Cerebellar nuclear complex (tissue), 1 donor: ENCODE results near the gene CCDC88B.

Source experiments
- DNase-seq, 2 experiments: peaks; one replicate each; lab custom pipeline; 2025; lab: John Stamatoyannopoulos, UW

The CCDC88B gene

DNA sequence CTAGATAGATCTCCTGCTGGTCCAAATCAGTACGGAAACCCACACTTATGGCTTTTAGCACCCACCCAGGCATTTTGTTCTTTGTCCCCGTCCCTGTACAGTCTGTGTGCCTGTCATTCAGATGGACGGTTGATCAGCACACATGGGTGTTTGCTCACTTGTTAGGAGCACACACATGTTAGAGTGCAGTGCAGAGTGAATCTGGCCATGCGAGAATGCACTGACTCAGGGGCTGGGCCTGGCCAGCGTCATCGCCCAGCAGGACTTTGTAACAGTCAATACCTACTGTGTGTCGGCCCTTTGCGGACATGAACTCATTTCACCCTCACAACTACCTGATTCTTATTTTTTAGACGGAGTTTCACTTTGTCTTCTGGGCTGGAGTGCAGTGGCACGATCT lies 22.3 kb downstream of the CCDC88B start:
- no peak for DNase-seq

DNA sequence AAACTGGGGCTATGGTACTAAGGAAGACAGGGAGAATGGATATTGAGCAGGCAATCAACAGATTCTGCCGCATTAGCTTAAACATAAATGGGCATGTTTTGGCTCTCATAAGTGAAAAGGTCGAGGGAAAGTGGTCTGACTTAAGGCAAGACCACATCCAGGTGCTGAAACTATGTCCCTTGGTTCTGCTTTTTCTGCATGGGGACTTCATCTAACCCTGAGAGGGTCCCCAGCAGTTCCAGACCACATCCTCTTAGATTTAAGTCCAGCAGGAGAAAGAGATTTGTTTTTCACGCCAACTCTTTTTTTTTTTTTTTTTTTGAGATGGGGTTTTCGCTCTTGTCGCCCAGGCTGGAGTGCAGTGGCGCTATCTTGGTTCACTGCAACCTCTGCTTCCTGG lies 24.4 kb downstream of the CCDC88B start:
- no peak for DNase-seq

DNA sequence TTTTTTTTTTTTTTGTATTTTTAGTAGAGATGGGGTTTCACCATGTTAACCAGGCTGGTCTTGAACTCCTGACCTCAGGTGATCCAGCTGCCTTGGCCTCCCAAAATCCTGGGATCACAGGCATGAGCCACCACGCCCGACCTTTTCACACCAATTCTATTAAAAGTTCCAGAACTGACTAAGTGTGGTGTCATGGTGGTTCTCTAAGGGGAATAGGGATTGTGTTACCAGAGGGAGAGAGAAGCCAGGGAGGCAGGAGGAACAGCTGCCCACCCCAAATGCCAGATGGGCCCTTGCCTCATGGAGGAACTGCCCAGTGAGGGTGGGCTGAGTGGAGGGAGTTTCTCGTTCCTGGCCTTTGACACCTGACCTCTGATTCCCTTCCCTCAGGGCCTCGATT lies 24.9 kb downstream of the CCDC88B start:
- DNase-seq: no peak

DNA sequence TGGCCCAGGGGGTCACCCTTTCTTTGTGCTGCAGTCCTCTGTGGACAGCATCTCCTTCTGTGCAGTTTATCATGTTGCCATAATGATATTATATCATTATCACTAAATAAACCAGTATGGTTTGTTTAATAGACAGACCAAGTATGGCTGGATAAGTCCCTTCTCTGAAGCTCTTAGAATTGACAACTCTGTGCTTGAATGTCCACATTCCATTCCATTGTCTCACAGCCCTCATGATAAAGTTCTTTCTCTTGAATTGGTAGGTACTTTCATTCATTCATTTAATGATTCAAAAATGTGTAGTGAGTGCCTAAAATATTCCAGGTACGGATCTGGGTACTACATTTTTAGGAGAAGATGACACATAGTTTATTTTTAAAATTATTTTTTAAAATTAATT lies 26.7 kb downstream of the CCDC88B start:
- DNase-seq: no peak

DNA sequence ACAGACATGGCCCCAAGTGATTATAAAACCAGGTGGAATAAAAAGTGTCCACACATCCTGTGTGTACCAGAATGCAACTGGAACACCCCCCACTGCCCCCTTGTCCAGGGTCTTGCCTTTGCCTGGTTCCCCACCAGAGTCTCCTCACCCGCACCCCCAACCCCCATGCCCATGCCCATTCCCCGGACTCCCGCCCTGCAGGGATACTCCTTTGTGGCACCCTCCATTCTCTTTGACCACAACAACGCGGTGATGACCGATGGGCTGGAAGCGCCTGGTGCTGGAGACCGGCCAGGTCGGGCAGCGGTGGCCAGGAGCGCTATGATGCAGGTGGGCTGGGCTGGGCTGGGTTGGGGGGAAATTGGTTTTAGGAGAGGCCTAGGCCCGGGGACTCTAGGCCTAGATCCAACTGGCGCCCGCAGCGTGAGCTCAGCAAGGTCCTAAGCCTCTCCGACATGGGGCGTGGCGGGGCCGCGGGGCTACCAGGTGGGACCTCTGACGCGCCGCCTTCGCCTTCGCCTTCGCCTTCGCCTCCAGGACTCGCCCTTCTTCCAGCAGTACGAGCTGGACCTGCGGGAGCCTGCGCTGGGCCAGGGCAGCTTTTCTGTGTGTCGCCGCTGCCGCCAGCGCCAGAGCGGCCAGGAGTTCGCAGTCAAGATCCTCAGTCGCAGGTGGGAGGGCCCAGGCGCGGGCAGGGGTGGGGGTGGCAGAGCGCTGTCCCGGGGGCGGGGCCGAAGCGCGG lies 28.1 kb downstream of the CCDC88B start:
- DNase-seq: no peak

DNA sequence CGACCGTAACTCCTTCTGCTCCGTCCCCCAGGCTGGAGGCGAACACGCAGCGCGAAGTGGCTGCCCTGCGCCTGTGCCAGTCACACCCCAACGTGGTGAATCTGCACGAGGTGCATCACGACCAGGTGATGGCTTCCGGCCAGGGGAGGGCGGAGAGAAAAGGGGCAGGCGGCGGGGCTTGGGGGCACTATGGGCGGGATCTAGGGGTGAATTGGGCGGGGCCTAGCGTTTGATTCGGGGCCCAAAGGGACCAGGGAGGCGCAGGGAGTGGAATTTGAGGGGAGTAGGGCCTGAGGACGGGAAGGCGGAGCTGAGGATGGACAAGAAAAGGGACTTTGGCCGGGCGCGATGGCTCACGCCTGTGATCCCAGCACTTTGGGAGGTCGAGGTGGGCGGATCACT lies 28.7 kb downstream of the CCDC88B start:
- DNase-seq: no peak

DNA sequence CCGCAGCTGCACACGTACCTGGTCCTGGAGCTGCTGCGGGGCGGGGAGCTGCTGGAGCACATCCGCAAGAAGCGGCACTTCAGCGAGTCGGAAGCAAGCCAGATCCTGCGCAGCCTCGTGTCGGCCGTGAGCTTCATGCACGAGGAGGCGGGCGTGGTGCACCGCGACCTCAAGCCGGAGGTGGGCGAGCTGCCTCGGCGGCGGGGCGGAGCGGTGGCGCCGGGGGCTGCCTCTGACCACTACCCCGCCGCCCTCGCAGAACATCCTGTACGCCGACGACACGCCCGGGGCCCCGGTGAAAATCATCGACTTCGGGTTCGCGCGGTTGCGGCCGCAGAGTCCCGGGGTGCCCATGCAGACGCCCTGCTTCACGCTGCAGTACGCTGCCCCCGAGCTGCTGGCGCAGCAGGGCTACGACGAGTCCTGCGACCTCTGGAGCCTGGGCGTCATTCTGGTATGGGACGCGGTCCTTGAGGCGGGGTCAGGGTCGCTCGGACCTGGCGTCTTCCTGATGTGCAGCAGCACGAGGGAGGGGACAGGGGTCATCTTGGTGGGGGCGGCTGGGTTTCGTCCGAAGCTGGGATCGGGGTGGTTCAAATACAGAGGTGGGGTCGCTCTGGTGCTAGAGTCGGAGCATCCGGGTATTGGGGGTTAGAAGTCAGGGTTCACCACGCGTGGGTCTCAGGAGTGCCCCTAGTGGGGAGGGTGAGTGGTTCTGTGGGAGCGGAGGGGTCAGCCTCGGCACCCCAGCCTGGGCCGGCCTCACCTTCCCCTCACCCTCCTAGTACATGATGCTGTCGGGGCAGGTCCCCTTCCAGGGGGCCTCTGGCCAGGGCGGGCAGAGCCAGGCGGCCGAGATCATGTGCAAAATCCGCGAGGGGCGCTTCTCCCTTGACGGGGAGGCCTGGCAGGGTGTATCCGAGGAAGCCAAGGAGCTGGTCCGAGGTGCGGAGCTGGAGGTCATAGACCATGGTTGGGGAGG lies 29.7 kb downstream of the CCDC88B start:
- DNase-seq: no peak

DNA sequence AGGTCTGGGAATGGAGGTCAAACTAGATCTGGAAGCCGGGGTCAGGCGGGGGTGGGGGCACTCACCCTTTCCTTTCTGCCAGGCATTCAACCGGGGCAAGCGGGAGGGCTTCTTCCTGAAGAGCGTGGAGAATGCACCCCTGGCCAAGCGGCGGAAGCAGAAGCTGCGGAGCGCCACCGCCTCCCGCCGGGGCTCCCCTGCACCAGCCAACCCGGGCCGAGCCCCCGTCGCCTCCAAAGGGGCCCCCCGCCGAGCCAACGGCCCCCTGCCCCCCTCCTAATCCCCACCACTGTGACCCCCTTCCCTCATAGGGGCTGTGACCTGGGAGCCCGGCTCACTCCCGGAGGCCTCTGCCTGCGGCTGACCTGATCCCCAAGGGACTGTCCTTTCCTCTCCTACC lies 31.2 kb downstream of the CCDC88B start:
- DNase-seq: no peak

DNA sequence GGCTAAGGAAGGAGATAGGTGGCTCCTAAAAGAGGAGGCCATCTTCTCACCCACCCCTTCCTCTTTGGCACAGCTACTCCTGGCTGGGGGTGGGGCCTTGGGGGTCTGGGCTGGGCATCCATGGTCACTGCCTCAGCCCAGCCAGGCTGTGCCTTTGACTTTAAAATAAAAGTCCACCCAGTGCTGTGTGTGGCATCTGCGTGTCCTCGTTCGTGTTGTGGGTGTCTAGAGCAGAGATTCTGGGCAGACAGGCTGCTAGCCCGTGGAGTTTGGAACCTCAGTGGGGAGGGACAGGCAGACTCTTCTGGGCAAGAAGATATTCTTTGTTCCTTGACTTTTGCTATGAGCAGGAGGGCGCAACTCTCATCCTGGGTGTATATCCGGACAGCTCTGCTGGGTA lies 32.0 kb downstream of the CCDC88B start:
- no peak for DNase-seq

DNA sequence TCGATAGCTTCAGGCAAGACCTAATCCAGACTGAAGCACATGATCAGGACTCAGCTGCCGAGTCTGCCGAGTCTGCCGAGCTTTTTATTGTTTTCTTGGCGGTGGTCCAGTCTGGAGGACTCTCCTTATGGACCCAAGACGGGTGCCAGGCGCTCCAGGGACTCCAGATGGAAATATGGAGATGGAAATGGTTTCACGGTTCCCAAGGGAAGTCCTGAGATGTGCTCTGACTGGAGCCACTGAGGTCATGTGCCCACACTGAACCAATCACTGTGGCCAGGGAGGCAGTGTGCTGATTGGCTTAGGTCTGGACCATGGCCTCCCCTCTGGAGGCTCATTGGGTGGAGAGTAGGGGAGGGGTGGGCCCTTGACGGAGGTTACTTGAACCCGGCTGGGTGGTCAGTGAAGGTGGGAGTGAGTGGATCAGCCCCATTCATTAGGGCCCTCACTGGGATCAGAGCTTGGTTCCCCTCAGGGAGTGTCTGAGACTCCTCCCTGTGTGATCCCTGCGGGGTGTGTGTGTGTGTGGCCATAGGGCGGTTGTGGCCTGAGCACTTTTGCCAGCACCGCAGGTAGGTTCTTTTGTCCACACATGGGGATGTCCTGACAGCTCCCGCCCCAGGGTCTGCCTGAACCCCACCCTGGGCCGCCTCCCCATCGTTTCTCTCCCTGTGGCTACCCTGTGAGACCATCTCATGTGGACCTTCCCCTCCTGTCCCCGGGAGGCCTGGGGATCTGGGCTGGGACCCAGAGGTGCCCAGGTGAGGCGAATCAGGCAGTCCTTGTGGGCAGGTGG lies 33.0 kb downstream of the CCDC88B start:
- DNase-seq: peak; percentile 85 to 97

DNA sequence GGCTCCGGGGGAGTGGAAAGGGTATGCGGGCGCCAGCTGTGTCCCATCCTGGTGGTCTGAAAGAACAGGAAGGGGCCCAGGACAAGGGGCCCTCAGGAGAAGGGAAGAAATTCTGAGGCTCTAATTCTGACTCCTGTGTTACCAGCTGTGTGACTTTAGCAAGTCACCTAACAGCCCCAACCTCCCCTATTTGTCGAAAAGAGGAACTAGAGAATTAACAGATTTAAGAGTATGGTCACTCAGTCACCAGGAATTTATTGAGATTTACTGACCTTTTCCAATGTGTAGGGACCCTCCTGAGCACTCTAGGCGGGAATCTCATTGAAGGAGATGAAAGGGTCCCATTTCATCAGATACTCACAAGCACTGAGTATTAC lies 33.6 kb downstream of the CCDC88B start:
- no peak for DNase-seq

DNA sequence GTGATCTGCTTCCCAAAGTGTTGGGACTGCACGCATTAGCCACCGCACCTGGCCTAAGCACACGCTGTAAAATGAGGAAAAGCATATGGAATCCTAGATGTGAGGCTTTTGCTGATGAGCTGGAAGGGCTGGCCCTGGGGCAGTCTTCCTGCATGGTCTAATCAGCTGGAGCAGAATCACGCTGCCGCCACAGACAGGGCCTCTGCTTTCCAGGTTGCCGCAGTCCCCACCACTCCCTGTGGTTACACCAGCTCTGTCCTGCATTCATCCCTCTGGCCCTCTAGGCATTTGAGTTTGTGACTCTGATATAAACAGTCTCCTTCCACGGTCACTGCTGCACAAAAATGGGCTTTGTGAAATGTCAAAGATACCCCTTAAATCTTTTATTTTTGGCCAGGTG lies 36.1 kb downstream of the CCDC88B start:
- no peak for DNase-seq

DNA sequence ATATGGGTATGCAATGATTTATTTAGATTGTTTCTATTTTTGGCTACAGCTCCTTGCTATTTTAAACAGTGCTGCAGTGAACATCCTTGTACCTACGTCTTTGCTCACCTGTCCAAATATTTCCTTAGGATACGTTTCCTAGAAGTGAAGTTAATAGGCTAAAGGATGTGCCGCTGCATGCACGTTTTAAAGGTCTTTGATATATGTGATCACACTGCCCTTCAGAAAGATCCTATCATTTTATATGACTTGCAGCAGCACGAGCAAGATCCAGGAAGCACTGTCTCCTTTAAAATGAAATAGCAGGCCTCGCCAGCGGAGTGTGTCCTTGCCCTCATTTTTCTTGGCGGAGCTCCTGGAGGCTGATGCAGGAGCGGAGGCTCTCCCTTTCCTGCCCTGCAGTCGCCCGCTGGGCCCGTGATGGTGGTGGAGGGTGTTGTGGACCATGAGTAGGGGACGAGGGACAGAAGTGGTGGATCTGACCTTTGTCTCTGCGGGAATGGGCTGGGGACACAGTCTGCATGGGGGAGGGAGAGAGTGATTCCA lies 38.4 kb downstream of the CCDC88B start:
- peak; percentile 72 to 89 for DNase-seq

DNA sequence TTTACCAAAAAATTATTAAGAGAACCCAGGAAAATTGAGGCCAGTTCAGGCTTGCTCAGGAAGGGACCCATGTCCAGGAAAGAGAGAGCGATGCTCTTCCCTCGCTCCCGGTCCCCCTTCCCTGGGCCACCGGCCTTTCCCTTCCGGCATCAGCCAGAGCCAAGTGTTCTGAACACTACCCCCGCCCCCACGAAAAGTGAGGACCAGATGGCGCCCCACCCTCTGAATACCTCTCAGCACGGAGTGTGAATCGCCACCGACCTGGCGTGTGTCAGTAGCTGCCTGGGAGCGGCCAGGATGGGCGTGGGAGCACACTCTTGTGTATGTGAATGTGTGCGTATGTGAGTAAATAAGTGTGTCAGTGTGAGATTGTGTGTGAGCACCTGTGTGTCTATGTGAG lies 39.2 kb downstream of the CCDC88B start:
- DNase-seq: peak in 1 of 2 experiments; percentile 76

DNA sequence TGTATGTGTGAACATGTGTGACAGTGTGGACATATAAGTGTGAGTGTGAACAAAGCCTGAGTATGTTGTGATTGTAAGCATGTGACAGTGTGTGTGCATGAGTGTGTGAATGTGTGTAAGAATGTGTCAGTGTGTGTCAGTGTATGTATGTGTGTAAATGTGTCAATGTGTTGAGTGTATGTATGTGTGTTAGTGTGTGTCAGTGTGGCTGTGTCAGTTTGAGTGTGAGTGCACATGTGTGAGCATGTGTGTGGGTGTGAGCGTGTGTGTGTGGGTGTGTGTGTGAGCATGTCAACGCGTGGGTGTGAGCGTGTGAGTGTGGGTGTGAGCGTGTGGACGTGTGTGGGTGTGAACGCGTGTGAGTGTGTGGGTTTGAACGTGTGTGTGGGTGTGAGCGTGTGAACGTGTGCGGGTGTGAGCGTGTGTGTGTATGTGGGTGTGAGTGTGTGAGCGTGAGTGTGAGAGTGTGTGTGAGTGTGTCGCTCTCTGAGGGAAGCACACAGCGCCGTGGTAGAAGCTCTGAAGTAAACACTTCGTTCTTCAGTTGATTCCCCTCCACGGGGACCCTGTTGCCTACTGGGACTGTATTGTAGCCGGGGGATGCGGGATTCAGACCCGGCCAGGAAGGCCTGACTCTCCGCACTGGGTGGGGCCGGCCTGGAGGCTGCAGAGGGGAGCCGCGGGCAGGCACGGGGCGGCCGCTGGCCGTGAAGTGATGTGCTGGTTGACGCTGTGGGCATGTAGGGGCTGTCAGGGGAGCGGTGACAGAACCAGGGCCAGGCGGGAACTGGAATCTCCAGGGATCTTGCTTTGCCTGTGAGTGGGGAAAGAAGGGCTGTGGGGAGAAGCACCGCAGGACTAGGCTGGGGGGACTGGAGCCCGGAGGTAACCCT lies 40.1 kb downstream of the CCDC88B start:
- DNase-seq: no peak

DNA sequence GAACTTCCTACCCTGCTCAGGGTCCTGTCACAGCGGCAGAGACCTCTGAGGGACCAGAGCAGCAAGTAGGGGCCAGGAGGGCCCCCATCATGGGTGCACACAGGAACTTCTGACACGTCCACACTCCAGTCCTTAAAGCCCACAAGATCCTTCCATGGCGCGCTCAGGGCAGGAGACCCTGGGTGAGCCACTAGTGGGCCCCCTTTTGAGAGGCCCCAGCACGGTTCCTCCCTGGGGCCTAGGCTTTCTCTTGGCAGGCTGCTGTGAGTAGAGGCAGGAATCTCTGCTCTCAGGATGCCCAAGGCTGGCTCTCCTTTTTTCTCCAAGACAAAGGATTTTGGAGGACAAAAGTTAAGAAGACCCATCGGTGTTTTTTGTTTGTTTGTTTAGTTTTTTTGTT lies 41.3 kb downstream of the CCDC88B start:
- DNase-seq: no peak

DNA sequence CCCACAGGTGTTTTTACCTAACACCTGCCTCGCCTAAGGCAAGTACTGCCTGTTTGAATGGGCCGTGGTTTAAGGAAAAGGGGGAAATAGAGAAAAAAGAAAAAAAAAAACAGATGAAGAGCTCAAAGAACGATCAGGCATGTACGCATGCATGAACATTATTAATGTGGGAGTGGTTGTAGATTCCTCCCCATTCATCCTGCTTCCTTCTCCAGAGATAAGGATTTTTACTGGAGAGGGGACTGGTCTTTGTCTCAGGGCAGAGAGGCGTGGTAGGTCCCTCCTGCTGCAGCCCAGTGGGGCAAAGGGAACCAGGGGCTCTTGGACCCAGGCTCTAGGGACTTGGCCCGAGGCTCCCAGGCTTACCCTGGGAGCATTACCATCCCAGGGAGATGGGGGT lies 42.0 kb downstream of the CCDC88B start:
- no peak for DNase-seq

DNA sequence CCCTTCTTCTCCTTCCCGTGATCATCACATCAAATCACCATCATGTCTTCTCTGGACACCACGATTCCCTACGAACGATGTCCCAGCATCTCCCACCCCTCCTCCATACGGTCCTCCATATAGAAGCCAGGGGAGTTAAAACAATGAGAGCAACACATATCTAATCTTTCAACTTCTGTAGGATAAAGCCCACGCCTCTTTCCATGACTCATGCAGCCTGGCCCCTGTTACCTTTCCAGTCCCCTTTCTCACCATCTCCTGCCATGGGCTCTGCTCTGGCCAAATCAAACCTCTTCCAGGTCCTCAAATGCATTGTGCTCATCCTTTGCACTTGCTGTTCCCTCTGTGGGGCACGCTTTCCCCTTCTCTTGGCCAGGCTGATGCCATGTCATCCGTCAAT lies 42.6 kb downstream of the CCDC88B start:
- DNase-seq: no peak

DNA sequence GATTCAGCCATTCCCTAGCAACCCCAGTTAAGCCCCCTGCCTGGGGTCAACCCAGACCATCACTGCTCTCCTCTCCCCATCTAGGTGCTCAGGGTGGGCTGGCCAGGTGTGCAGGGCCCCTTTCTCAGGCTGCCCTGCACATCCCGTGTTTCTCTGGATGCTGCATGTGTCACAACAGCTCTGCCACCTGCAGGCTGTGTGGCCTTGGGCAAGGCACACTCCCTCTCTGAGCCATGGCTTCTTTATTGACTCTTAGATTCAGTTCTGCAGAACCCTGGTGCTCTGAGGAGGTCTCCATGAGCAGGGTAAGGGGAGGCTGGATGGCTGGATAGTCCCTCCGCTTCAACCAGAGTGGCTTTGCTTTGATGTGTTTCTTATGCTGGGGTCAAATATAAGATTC lies 43.6 kb downstream of the CCDC88B start:
- no peak for DNase-seq

DNA sequence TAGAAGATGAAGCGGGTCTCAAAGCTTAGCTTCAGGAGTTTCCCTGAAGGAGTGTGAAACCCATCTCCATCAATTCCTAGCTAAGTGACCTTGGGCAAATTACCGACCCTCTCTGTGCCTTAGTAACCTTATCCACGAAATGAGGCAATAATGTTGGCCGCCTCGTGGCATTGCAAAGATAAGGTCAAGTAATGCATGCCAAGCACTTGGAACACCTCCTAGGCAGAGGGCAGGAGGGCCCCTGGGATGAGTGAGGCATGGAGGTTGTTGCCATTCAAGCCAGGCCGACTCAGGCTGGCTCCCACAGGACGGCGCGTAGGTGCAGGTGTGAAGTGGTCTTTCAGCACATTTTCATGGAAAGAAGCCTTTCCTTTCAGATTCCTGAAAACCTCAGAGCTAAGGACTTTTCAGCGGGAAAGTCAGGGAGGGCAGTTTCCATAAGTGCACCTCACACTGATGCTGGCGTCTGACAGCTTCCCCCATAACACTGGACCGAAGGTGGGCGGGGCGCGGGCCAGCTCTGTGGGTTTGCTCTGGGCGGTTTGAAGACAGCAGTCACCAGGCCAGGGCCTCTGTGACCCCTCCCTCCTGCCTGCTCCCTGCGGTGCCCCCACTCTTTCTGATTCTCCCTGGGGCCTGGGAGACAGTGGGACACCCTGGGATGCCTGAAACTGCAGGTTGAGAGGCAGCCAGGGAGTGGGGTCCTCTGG lies 44.2 kb downstream of the CCDC88B start:
- DNase-seq: no peak
